Measurements from ENCODE around the gene ZMYND8. TPM values are rescaled to one million over a fixed set of nuclear protein-coding genes. Genes with fewer than 3 reads are reported as not detected.

ZMYND8 gene
- total and polyA plus RNA-seq, 2 of the 4 experiments (the other 2 are of a cell fraction), result 24.0 to 28.2 TPM

DNA sequence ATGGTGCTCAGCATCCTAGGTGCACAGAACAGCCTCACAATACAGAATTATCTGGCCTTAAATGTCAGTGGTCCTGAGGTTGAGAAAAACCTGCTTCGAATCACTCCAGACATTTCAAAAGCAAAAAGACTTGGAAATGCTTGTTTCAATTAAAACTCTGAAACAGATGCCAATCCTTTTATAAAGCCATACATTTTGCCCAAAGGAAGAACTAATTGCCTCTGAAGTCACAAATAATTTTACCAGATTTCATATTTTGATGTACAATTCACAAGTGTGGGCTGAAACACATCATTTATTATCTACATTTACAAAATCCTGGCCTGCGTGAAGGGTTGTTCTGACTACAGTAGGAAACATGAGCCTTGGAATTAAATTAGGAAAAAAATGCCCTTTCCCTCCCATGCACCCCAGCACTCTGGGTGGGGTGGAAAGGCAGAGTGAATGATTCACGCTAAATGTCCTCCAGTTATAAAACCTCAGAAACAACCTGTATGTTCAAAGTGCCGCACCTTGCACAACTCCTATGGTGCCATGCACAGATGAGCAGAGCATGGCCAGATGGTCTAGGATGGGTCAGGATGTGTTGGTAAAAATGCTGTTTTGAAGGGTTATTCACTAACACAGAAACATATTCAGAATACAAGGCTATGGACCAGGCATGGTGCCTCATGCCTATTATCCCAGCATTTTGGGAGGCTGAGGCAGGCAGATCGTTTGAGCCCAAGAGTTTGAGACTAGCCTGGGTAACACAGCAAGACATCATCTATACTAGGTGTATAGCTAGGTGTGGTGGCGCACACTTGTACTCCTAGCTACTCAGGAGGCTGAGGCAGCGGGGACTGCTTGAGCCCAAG lies 87.0 kb downstream of the ZMYND8 start:
- no peak overlapping the region for H3K4me3 ChIP-seq (ENCODE audit: insufficient read depth, low read depth, low read length)
- no peaks in the 10 kb centered on the region; the same call in 1 of the 2 replicates for H4K20me1 ChIP-seq (ENCODE audit: insufficient read depth, low read length)
- BruUV-seq (replicated peaks), result no TSS peak
- H2AK5ac ChIP-seq (ENCODE audit: low read depth, low read length), result peak overlapping the region; percentile 68
- no peak for DNase-seq
- no peak overlapping the region for H3K14ac ChIP-seq (replicated peaks; ENCODE audit: low read depth, low read length)
- CTCF ChIA-PET, result interaction anchor here (6.6 kb wide), 1 partner anchor 113 kb away, joined by 101 read pairs; no protein-coding TSS in a partner anchor
- peaks cover 16% of the 10 kb centered on the region for H3K36me3 ChIP-seq (ENCODE audit: control insufficient read depth, insufficient read depth, low read length)
- H3K27me3 ChIP-seq (ENCODE audit: control insufficient read depth, insufficient read depth, low read length), result no peaks in the 10 kb centered on the region
- POLR2A ChIA-PET (ENCODE audit: unreplicated experiment), result no interaction called here
- H2BK15ac ChIP-seq (ENCODE audit: low read depth, low read length), result peak overlapping the region; percentile 10; the same call in 1 of the 3 replicates
- WGBS, 2 experiments (ENCODE audit: extremely low coverage in 2 of 2, insufficient read length in 1 of 2), result no CpG with 5 or more reads among the region's 7 CpGs
- H3K23ac ChIP-seq (ENCODE audit: low read depth, low read length), result no peak overlapping the region
- no peak overlapping the region for H4K91ac ChIP-seq (ENCODE audit: insufficient read depth, low read depth, low read length)
- H3K4ac ChIP-seq (ENCODE audit: low read depth, low read length), result no peak overlapping the region; the same call in 1 of the 2 replicates
- intact Hi-C loops (cut with micrococcal nuclease), result loop anchor here (5.0 kb wide), 2 partner anchors 48 to 517 kb away; no protein-coding TSS in a partner anchor
- no peak overlapping the region for H2BK20ac ChIP-seq (ENCODE audit: low read depth, low read length)
- H2AFZ ChIP-seq (replicated peaks; ENCODE audit: low read length, poor library complexity), result no peak overlapping the region
- H4K8ac ChIP-seq (ENCODE audit: low read depth in 2 of 2, low read length in 2 of 2), result peak overlapping the region in 1 of 2 experiments; percentile 27; a peak in 1 of 4 replicates
- TF ChIP-seq RAD21 (IDR thresholded peaks at IDR 0.05; ENCODE audit: low read length) (no peak), RCOR1 (IDR thresholded peaks at IDR 0.05; ENCODE audit: insufficient replicate concordance, low read length) (no peak), MXI1 (IDR thresholded peaks at IDR 0.05; ENCODE audit: borderline replicate concordance, low read depth, low read length) (no peak), FOS (IDR thresholded peaks at IDR 0.05; ENCODE audit: low read depth, low read length) (no peak), BHLHE40 (IDR thresholded peaks at IDR 0.05; ENCODE audit: low read depth, low read length) (no peak), MAFK (IDR thresholded peaks at IDR 0.05; ENCODE audit: low read depth, low read length) (no peak), POLR2A (IDR thresholded peaks at IDR 0.05; ENCODE audit: low read depth, low read length) (no peak), CHD1 (IDR thresholded peaks at IDR 0.05; ENCODE audit: low read depth, low read length) (no peak), NFE2L2 (IDR thresholded peaks at IDR 0.05; ENCODE audit: low read depth, low read length) (no peak), MAZ (IDR thresholded peaks at IDR 0.05; ENCODE audit: borderline replicate concordance, low read depth, low read length) (no peak), CEBPB (IDR thresholded peaks at IDR 0.05; ENCODE audit: low read depth, low read length) (no peak), RFX5 (IDR thresholded peaks at IDR 0.05; ENCODE audit: low read depth, low read length) (no peak), SMC3 (IDR thresholded peaks at IDR 0.05; ENCODE audit: low read depth, low read length) (no peak)
- TF ChIP-seq, protein P1, sequence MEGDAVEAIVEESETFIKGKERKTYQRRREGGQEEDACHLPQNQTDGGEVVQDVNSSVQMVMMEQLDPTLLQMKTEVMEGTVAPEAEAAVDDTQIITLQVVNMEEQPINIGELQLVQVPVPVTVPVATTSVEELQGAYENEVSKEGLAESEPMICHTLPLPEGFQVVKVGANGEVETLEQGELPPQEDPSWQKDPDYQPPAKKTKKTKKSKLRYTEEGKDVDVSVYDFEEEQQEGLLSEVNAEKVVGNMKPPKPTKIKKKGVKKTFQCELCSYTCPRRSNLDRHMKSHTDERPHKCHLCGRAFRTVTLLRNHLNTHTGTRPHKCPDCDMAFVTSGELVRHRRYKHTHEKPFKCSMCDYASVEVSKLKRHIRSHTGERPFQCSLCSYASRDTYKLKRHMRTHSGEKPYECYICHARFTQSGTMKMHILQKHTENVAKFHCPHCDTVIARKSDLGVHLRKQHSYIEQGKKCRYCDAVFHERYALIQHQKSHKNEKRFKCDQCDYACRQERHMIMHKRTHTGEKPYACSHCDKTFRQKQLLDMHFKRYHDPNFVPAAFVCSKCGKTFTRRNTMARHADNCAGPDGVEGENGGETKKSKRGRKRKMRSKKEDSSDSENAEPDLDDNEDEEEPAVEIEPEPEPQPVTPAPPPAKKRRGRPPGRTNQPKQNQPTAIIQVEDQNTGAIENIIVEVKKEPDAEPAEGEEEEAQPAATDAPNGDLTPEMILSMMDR (conservative IDR thresholded peaks at IDR 0.05; ENCODE audit: low read depth, low read length), result no peak
- TF ChIP-seq, protein P2, sequence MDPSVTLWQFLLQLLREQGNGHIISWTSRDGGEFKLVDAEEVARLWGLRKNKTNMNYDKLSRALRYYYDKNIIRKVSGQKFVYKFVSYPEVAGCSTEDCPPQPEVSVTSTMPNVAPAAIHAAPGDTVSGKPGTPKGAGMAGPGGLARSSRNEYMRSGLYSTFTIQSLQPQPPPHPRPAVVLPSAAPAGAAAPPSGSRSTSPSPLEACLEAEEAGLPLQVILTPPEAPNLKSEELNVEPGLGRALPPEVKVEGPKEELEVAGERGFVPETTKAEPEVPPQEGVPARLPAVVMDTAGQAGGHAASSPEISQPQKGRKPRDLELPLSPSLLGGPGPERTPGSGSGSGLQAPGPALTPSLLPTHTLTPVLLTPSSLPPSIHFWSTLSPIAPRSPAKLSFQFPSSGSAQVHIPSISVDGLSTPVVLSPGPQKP (IDR thresholded peaks at IDR 0.05; ENCODE audit: borderline replicate concordance, low read depth, low read length), result no peak
- no peak overlapping the region for H3K4me2 ChIP-seq (ENCODE audit: low read depth, low read length)
- no peak overlapping the region for H3K9ac ChIP-seq (ENCODE audit: low read depth, low read length)
- H2AK9ac ChIP-seq (replicated peaks; ENCODE audit: low read depth, low read length, poor library complexity), result no peak overlapping the region
- H3K79me1 ChIP-seq (ENCODE audit: low read depth in 1 of 2, low read length in 2 of 2), result peaks cover 32 to 64% of the 10 kb centered on the region in 2 experiments
- dilution Hi-C loops (cut with HindIII; ENCODE audit: low sequenced_read_pairs, unreplicated experiment), result loop anchor here (25.0 kb wide), 1 partner anchor 118 kb away; no protein-coding TSS in a partner anchor
- H4K5ac ChIP-seq (ENCODE audit: low read depth, low read length), result no peak overlapping the region
- no peak overlapping the region for H3K56ac ChIP-seq (ENCODE audit: extremely low read depth, insufficient read depth, low read length)
- H2BK120ac ChIP-seq (ENCODE audit: low read depth, low read length), result no peak overlapping the region
- no peak overlapping the region for H3K27ac ChIP-seq (ENCODE audit: insufficient read depth, low read length)
- 0 out of 2 replicates have a peak, but pooled peaks cover 11% of the 10 kb centered on the region for H3K9me1 ChIP-seq (ENCODE audit: insufficient read depth, low read length)
- no peak overlapping the region for H3K18ac ChIP-seq (ENCODE audit: low read depth, low read length)
- H3K4me1 ChIP-seq (ENCODE audit: control insufficient read depth, insufficient read depth, low read length), result peaks cover 4% of the 10 kb centered on the region
- no peaks in the 10 kb centered on the region for H3K9me3 ChIP-seq (ENCODE audit: control insufficient read depth, insufficient read depth, low read length)
- in situ Hi-C loops (cut with MboI; ENCODE audit: low sequenced_read_pairs), result no loop called here
- no peak overlapping the region for H2BK5ac ChIP-seq (ENCODE audit: low read depth, low read length, poor library complexity, severe bottlenecking)
- no peak for ATAC-seq (ENCODE audit: low read depth)

All from IMR-90 (cell line).